Peyer's patch (tissue), 4 donors: ENCODE data around the gene COL20A1. TPM values are rescaled to one million over a fixed set of nuclear protein-coding genes. Genes with fewer than 3 reads are reported as not detected.

ENCODE experiments used
- DNase-seq, 3 donors: peaks; one replicate each; pipeline ENCODE4 v3.0.0-alpha.2; 2017 to 2019
- H3K27ac ChIP-seq, 4 donors: fragments of 200-600 bp; sonication (generic); one replicate each; pipeline ENCODE4 v1.5.1; 2016 to 2019
- H3K27me3 ChIP-seq, 2 donors: fragments of 200-600 bp; sonication (generic); one replicate each; pipeline ENCODE4 v1.5.1; 2019
- H3K36me3 ChIP-seq, 3 donors: fragments of 200-600 bp; sonication (generic); one replicate each; pipeline ENCODE4 v1.5.1; 2016 to 2019
- H3K4me1 ChIP-seq, 4 donors: fragments of 200-600 bp; sonication (generic); one replicate each; pipeline ENCODE4 v1.5.1; 2016 to 2019
- H3K4me3 ChIP-seq, 4 donors: fragments of 200-600 bp; sonication (generic); 1 replicate in 3 of 4; 2 replicates in 1 of 4; pipeline ENCODE4 v1.5.1; 2016 to 2019; ENCODE audit warnings: mild to moderate bottlenecking in 1 of 4
- H3K9me3 ChIP-seq, 4 donors: fragments of 200-600 bp; sonication (generic); one replicate each; pipeline ENCODE4 v1.5.1; 2016 to 2019; ENCODE audit warnings: mild to moderate bottlenecking in 1 of 4
- CTCF ChIP-seq, 6 experiments: fragments of 450-650 bp in 4 of 6; fragments of 200-600 bp in 2 of 6; sonication (generic) in 1 of 6; IDR thresholded peaks; one replicate each; pipeline ENCODE4 v1.5.1; 2017 to 2019; ENCODE audit warnings: antibody characterized with exemption in 6 of 6, mild to moderate bottlenecking in 3 of 6, moderate library complexity in 1 of 6
- POLR2A ChIP-seq, 2 donors: fragments of 450-650 bp; IDR thresholded peaks; one replicate each; pipeline ENCODE4 v1.5.1; 2017; ENCODE audit warnings: antibody characterized with exemption in 2 of 2, mild to moderate bottlenecking in 2 of 2, moderate library complexity in 2 of 2
- total RNA-seq, 4 donors: library from RNA; depleted of rRNA; stranded (reverse); fragments of >200 nt; gene quantifications; one replicate each; pipeline ENCODE4 v1.1.0, GENCODE V29; 2016

COL20A1 gene
- total RNA-seq, 4 donors from 2014 or later, result not detected

GRCh38 chr20:63357921-63358905, 65.2 kb downstream of the COL20A1 start:
- Histone ChIP-seq H3K9me3 (no peaks in the 10 kb centered on the region), H3K36me3 (no peaks in the 10 kb centered on the region), H3K27ac (no peak overlapping the region), H3K27me3 (peaks cover 0 to 9% of the 10 kb centered on the region in 2 donors), H3K4me1 (peaks cover 0 to 6% (median 0%) of the 10 kb centered on the region in 4 donors), H3K4me3 (no peak overlapping the region)
- TF ChIP-seq POLR2A (IDR thresholded peaks at IDR 0.05) (no peak), CTCF (IDR thresholded peaks at IDR 0.05) (no peak)
- DNase-seq, result no peak

- Histone ChIP-seq H3K4me1 (peaks cover 0 to 6% (median 0%) of the 10 kb centered on the region in 4 donors), H3K36me3 (no peaks in the 10 kb centered on the region), H3K9me3 (no peaks in the 10 kb centered on the region), H3K4me3 (no peak overlapping the region), H3K27ac (no peak overlapping the region), H3K27me3 (peaks cover 0 to 9% of the 10 kb centered on the region in 2 donors)
- DNase-seq, result no peak
- TF ChIP-seq POLR2A (IDR thresholded peaks at IDR 0.05), result no peak
- no peak for TF ChIP-seq CTCF (IDR thresholded peaks at IDR 0.05)
Observed at GRCh38 chr20:63359164-63359934, 66.4 kb downstream of the COL20A1 start.

- DNase-seq, result no peak
- TF ChIP-seq POLR2A (IDR thresholded peaks at IDR 0.05) (no peak), CTCF (IDR thresholded peaks at IDR 0.05) (no peak)
- Histone ChIP-seq H3K4me1 (peaks cover 0 to 6% (median 0%) of the 10 kb centered on the region in 4 donors), H3K9me3 (no peaks in the 10 kb centered on the region), H3K36me3 (no peaks in the 10 kb centered on the region), H3K27me3 (peaks cover 0 to 9% of the 10 kb centered on the region in 2 donors), H3K27ac (no peak overlapping the region), H3K4me3 (no peak overlapping the region)
Observed at GRCh38 chr20:63359937-63360849, 67.2 kb downstream of the COL20A1 start.

GRCh38 chr20:63360850-63361518, 68.0 kb downstream of the COL20A1 start, which contains the start of gene CHRNA4:
CHRNA4 (minus strand) TSS chr20:63361349; CDS start chr20:63361165, 184 bp downstream.
- no peaks in the 10 kb centered on the region for H3K36me3 ChIP-seq
- no peak for TF ChIP-seq CTCF (IDR thresholded peaks at IDR 0.05)
- no peak for TF ChIP-seq POLR2A (IDR thresholded peaks at IDR 0.05)
- H3K9me3 ChIP-seq, result no peaks in the 10 kb centered on the region
- DNase-seq, result no peak
- H3K4me1 ChIP-seq, result peaks cover 0 to 6% (median 0%) of the 10 kb centered on the region in 4 donors
- peaks cover 0 to 9% of the 10 kb centered on the region in 2 donors for H3K27me3 ChIP-seq
- H3K27ac ChIP-seq, result no peak within 1 kb of the TSS
- no peak within 1 kb of the TSS for H3K4me3 ChIP-seq
